A549 (cell line): Measurements from ENCODE around the gene TALDO1.

ENCODE experiments used
- MAFK ChIP-seq: fragments of 450-650 bp; IDR thresholded peaks from 2 replicates; pipeline ENCODE4 v1.6.1; 2014; ENCODE audit not compliant: partially characterized antibody
- RAD21 ChIP-seq, 2 experiments: fragments of >200 bp in 1 of 2; sonication (Bioruptor Twin) in 1 of 2; formaldehyde crosslinking in 1 of 2; IDR thresholded peaks in 1 of 2; conservative IDR thresholded peaks in 1 of 2; 2 replicates in 1 of 2; 3 replicates in 1 of 2; pipeline ENCODE4 v1.6.1; 2012 to 2018; ENCODE audit warnings: inconsistent platforms in 1 of 2
- USF2 ChIP-seq: fragments of 450-650 bp; IDR thresholded peaks from 2 replicates; pipeline ENCODE4 v1.6.1; 2014; ENCODE audit warnings: antibody characterized with exemption

GRCh38 chr11:783581-784015 is 36.3 kb downstream of the TALDO1 start:
- TF ChIP-seq USF2: no peak
- no peak for TF ChIP-seq MAFK
- TF ChIP-seq RAD21 (conservative IDR thresholded peaks at IDR 0.05 in 1 of 2, IDR thresholded peaks at IDR 0.05 in 1 of 2): no peak
